ENCODE measurements around the gene ZBTB20.
A peak's percentile ranks its signal among the peaks of the same experiment; 100 is the strongest.
"Not testable (repeated sequence)": the region's sequence is repeated elsewhere in the genome, so short reads cannot be mapped to it uniquely, and the experiment has no call there.

Gene ZBTB20

GRCh38 chr3:115146418-115147328 lies at the start of gene ZBTB20:
ZBTB20 (minus strand) TSS chr3:115147288.
- peak; percentile 36 to 38 for ATAC-seq (replicated peaks)
- Mint-ChIP-seq H3K27ac (peak within 1 kb of the TSS; percentile 97), H3K36me3 (peaks cover 0 to 3% of the 10 kb centered on the region in 2 donors), H3K4me1 (peaks cover 4 to 24% of the 10 kb centered on the region in 2 donors), H3K4me3 (peak within 1 kb of the TSS; percentile 92 to 93), H3K27me3 (no peaks in the 10 kb centered on the region), H3K9me3 (no peaks in the 10 kb centered on the region)
- DNase-seq: peak; percentile 69

GRCh38 chr3:115194476-115194875 lies 47.4 kb upstream of the ZBTB20 start:
- Mint-ChIP-seq H3K9me3 (peaks cover 11 to 12% of the 10 kb centered on the region in 2 donors), H3K4me3 (no peak overlapping the region), H3K27me3 (peaks cover 0 to 4% of the 10 kb centered on the region in 2 donors), H3K27ac (no peak overlapping the region), H3K36me3 (peaks cover 3 to 6% of the 10 kb centered on the region in 2 donors), H3K4me1 (no peaks in the 10 kb centered on the region)
- DNase-seq: no peak
- no peak for ATAC-seq (replicated peaks)

- Mint-ChIP-seq H3K4me3 (no peak overlapping the region), H3K27ac (no peak overlapping the region), H3K9me3 (peaks cover 7 to 11% of the 10 kb centered on the region in 2 donors), H3K4me1 (peaks cover 11 to 20% of the 10 kb centered on the region in 2 donors), H3K36me3 (peaks cover 3% of the 10 kb centered on the region in 2 donors), H3K27me3 (no peaks in the 10 kb centered on the region)
- no peak for DNase-seq
- no peak for ATAC-seq (replicated peaks)
These were observed 43.7 kb upstream of the ZBTB20 start for GRCh38 chr3:115190747-115191146.

GRCh38 chr3:115187149-115187757 lies 40.2 kb upstream of the ZBTB20 start:
- Mint-ChIP-seq H3K27ac (peak overlapping the region; percentile 86), H3K4me1 (peaks cover 14 to 23% of the 10 kb centered on the region in 2 donors), H3K4me3 (peak overlapping the region; percentile 75 to 82), H3K27me3 (no peaks in the 10 kb centered on the region), H3K36me3 (no peaks in the 10 kb centered on the region), H3K9me3 (peaks cover 5 to 8% of the 10 kb centered on the region in 2 donors)
- DNase-seq (peak; percentile 42), ATAC-seq (replicated peaks) (peak; percentile 100)

GRCh38 chr3:115186351-115187148 lies 39.5 kb upstream of the ZBTB20 start:
- H3K4me3 Mint-ChIP-seq: peak overlapping the region; percentile 75 to 82
- H3K36me3 Mint-ChIP-seq: peaks cover 0 to under 1% of the 10 kb centered on the region in 2 donors
- DNase-seq (no peak), ATAC-seq (replicated peaks) (peak; percentile 21 to 23)
- H3K9me3 Mint-ChIP-seq: peaks cover 6 to 8% of the 10 kb centered on the region in 2 donors
- H3K4me1 Mint-ChIP-seq: peaks cover 14 to 23% of the 10 kb centered on the region in 2 donors
- H3K27ac Mint-ChIP-seq: peak overlapping the region; percentile 86
- peaks cover 0 to 2% of the 10 kb centered on the region in 2 donors for H3K27me3 Mint-ChIP-seq

GRCh38 chr3:115184859-115185572 lies 37.9 kb upstream of the ZBTB20 start:
- H3K27ac Mint-ChIP-seq; ATAC-seq (replicated peaks); H3K9me3 Mint-ChIP-seq; H3K4me3 Mint-ChIP-seq; H3K27me3 Mint-ChIP-seq; DNase-seq; H3K36me3 Mint-ChIP-seq: not testable (repeated sequence)
- peaks cover 14 to 23% of the 10 kb centered on the region in 2 donors for H3K4me1 Mint-ChIP-seq

- not testable (repeated sequence) for H3K36me3 Mint-ChIP-seq; H3K4me1 Mint-ChIP-seq; H3K27ac Mint-ChIP-seq; H3K27me3 Mint-ChIP-seq; ATAC-seq (replicated peaks); H3K9me3 Mint-ChIP-seq; H3K4me3 Mint-ChIP-seq; DNase-seq
These were observed 31.8 kb upstream of the ZBTB20 start for GRCh38 chr3:115178930-115179329.

- Mint-ChIP-seq H3K27me3 (peaks cover 0 to 4% of the 10 kb centered on the region in 2 donors), H3K4me1 (no peaks in the 10 kb centered on the region), H3K27ac (no peak overlapping the region), H3K9me3 (no peaks in the 10 kb centered on the region), H3K36me3 (no peaks in the 10 kb centered on the region), H3K4me3 (no peak overlapping the region)
- DNase-seq (no peak), ATAC-seq (replicated peaks) (no peak)
These were observed 22.7 kb upstream of the ZBTB20 start for GRCh38 chr3:115169808-115170207.

- H3K4me1 Mint-ChIP-seq: peaks cover 3 to 7% of the 10 kb centered on the region in 2 donors
- H3K27me3 Mint-ChIP-seq: no peaks in the 10 kb centered on the region
- H3K4me3 Mint-ChIP-seq: no peak overlapping the region
- no peak overlapping the region for H3K27ac Mint-ChIP-seq
- no peak for DNase-seq
- no peak for ATAC-seq (replicated peaks)
- H3K9me3 Mint-ChIP-seq: no peaks in the 10 kb centered on the region
- no peaks in the 10 kb centered on the region for H3K36me3 Mint-ChIP-seq
These were observed 18.6 kb upstream of the ZBTB20 start for GRCh38 chr3:115165701-115166100.

- no peaks in the 10 kb centered on the region for H3K9me3 Mint-ChIP-seq
- H3K4me1 Mint-ChIP-seq: peaks cover 5 to 11% of the 10 kb centered on the region in 2 donors
- no peak overlapping the region for H3K27ac Mint-ChIP-seq
- ATAC-seq (replicated peaks): peak in 1 of 2 donors; percentile 34
- DNase-seq: no peak
- no peaks in the 10 kb centered on the region for H3K36me3 Mint-ChIP-seq
- no peaks in the 10 kb centered on the region for H3K27me3 Mint-ChIP-seq
- no peak overlapping the region for H3K4me3 Mint-ChIP-seq
These were observed 18.2 kb upstream of the ZBTB20 start for GRCh38 chr3:115165266-115165665.

- H3K4me3 Mint-ChIP-seq: no peak overlapping the region
- ATAC-seq (replicated peaks) (no peak), DNase-seq (no peak)
- H3K27me3 Mint-ChIP-seq: no peaks in the 10 kb centered on the region
- no peak overlapping the region for H3K27ac Mint-ChIP-seq
- H3K4me1 Mint-ChIP-seq: peaks cover 6 to 13% of the 10 kb centered on the region in 2 donors
- no peaks in the 10 kb centered on the region for H3K9me3 Mint-ChIP-seq
- no peaks in the 10 kb centered on the region for H3K36me3 Mint-ChIP-seq
These were observed 17.5 kb upstream of the ZBTB20 start for GRCh38 chr3:115164374-115165221.

- peaks cover 0 to 5% of the 10 kb centered on the region in 2 donors for H3K36me3 Mint-ChIP-seq
- H3K27me3 Mint-ChIP-seq: peaks cover 0 to 4% of the 10 kb centered on the region in 2 donors
- DNase-seq (no peak), ATAC-seq (replicated peaks) (no peak)
- peaks cover 0 to 6% of the 10 kb centered on the region in 2 donors for H3K9me3 Mint-ChIP-seq
- H3K27ac Mint-ChIP-seq: no peak overlapping the region
- H3K4me3 Mint-ChIP-seq: no peak overlapping the region
- peaks cover 6 to 13% of the 10 kb centered on the region in 2 donors for H3K4me1 Mint-ChIP-seq
These were observed 15.7 kb upstream of the ZBTB20 start for GRCh38 chr3:115162759-115163158.

GRCh38 chr3:115161866-115162265 lies 14.8 kb upstream of the ZBTB20 start:
- peaks cover 0 to 4% of the 10 kb centered on the region in 2 donors for H3K27me3 Mint-ChIP-seq
- H3K4me3 Mint-ChIP-seq: no peak overlapping the region
- peaks cover 6 to 13% of the 10 kb centered on the region in 2 donors for H3K4me1 Mint-ChIP-seq
- H3K9me3 Mint-ChIP-seq: peaks cover 0 to 6% of the 10 kb centered on the region in 2 donors
- no peak for ATAC-seq (replicated peaks)
- DNase-seq: no peak
- H3K27ac Mint-ChIP-seq: no peak overlapping the region
- H3K36me3 Mint-ChIP-seq: peaks cover 0 to 5% of the 10 kb centered on the region in 2 donors

Data from stimulated activated naive B cell treated with anti-CD40 and anti-IgM and Interleukin-4, amounts not matched to agents 10 μg/mL and 1 μg/mL and 100 μg/mL, for 72 hours (primary cell).